Measurements from ENCODE around the gene PARD6G. TPM values are rescaled to one million over a fixed set of nuclear protein-coding genes. Genes with fewer than 3 reads are reported as not detected.

Gene PARD6G
- total and polyA plus RNA-seq, 9 of the 15 experiments (the other 6 are each of a cell fraction or from before 2014, with no cell fraction given): 0.03 to 1.2 (median 0.26) TPM

GRCh38 chr18:80233201-80233835, 14.0 kb downstream of the PARD6G start:
- Histone ChIP-seq H2AFZ (ENCODE audit: low read depth, low read length) (no peak overlapping the region), H3K4me1 (replicated peaks in 1 of 2; ENCODE audit: control insufficient read depth in 2 of 2, insufficient read depth in 2 of 2, low read length in 2 of 2) (no peaks in the 10 kb centered on the region; a peak in 1 of 5 replicates), H3K79me2 (ENCODE audit: control insufficient read depth, insufficient read depth, low read length) (no peaks in the 10 kb centered on the region), H3K9me1 (ENCODE audit: control insufficient read depth, insufficient read depth, low read length) (no peaks in the 10 kb centered on the region), H4K20me1 (replicated peaks; ENCODE audit: control insufficient read depth, insufficient read depth, low read length) (no peaks in the 10 kb centered on the region), H3K9ac (ENCODE audit: insufficient read depth in 1 of 2, low read depth in 2 of 2, low read length in 2 of 2) (no peak overlapping the region), H3K27ac (ENCODE audit: extremely low read depth, low read depth, low read length) (no peak overlapping the region), H3K27me3 (ENCODE audit: control insufficient read depth in 2 of 2, insufficient read depth in 2 of 2, low read length in 2 of 2) (peaks cover 0 to 16% of the 10 kb centered on the region in 2 experiments; a peak in 2 of 5 replicates), H3K36me3 (ENCODE audit: control insufficient read depth, insufficient read depth, low read length) (no peaks in the 10 kb centered on the region), H3K9me3 (replicated peaks; ENCODE audit: control insufficient read depth, insufficient read depth, low read depth, low read length) (no peaks in the 10 kb centered on the region), H3K4me3 (no peak overlapping the region), H3K4me2 (ENCODE audit: insufficient read depth, low read length) (no peak overlapping the region)
- TF ChIP-seq BACH1 (tag; IDR thresholded peaks at IDR 0.05) (no peak), CREB5 (CRISPR knock-in tag; IDR thresholded peaks at IDR 0.05) (no peak), DACH1 (IDR thresholded peaks at IDR 0.05; ENCODE audit: partially characterized antibody) (no peak), ZNF511 (CRISPR knock-in tag; IDR thresholded peaks at IDR 0.05) (no peak), KDM5B (IDR thresholded peaks at IDR 0.05; ENCODE audit: insufficient replicate concordance, low read depth, low read length) (no peak), SRF (CRISPR knock-in tag; IDR thresholded peaks at IDR 0.05) (no peak)
- 7% methylated on average over 7 of the region's 7 CpGs for WGBS (ENCODE audit: insufficient coverage, low coverage, missing lambda C conversion rate)
- ChIA-PET CTCF (ENCODE audit: low intra/inter-chr PET ratio) (no interaction called here), POLR2A (no interaction called here)
- DNase-seq (ENCODE audit: extremely low read depth in 1 of 4, low spot score in 3 of 4) (no peak), ATAC-seq (no peak), FAIRE-seq (no peak)
- intact Hi-C loops (cut with micrococcal nuclease): no loop called here
- in situ Hi-C loops (cut with MboI): no loop called here
- no TSS peak for BruUV-seq (replicated peaks)
